IMR-90 (cell line): ENCODE results near the gene STAU1. TPM values are rescaled to one million over a fixed set of nuclear protein-coding genes. Genes with fewer than 3 reads are reported as not detected.

Experiments used
- ATAC-seq: fragments of 200-7000 bp; cut with Tn5 transposase; 2 replicates; pipeline ENCODE4 v1.9.1; 2020; ENCODE audit warnings: low read depth, mild to moderate bottlenecking, moderate library complexity
- BruUV-seq: library from RNA; stranded (reverse); fragments of 400-500 nt; replicated peaks from 2 replicates; lab custom pipeline; 2021; lab: Mats Ljungman, UMichigan
- CTCF ChIA-PET: fragments of 300-600 bp; formaldehyde crosslinking; extraction: SDS; loops from one replicate; lab custom pipeline; 2021; ENCODE audit warnings: antibody characterized with exemption; lab: Yijun Ruan, JAX
- POLR2A ChIA-PET: fragments of 300-600 bp; sonication (Branson Sonifier 250); formaldehyde crosslinking; loops from one replicate; lab custom pipeline; 2022; ENCODE audit warnings: antibody characterized with exemption; ENCODE audit not compliant: unreplicated experiment; lab: Charles Lee
- DNase-seq: peaks from one replicate; pipeline ENCODE4 v3.0.0; 2013
- H2AFZ ChIP-seq: replicated peaks from 2 replicates; pipeline ENCODE3; 2013; ENCODE audit warnings: low read length, mild to moderate bottlenecking; ENCODE audit not compliant: poor library complexity
- H2AK5ac ChIP-seq: 2 replicates; pipeline ENCODE4 v1.6.1; 2013; ENCODE audit warnings: low read depth, low read length, inconsistent platforms
- H2AK9ac ChIP-seq: replicated peaks from 2 replicates; pipeline ENCODE3; 2013; ENCODE audit warnings: mild to moderate bottlenecking, low read depth, low read length, moderate library complexity; ENCODE audit not compliant: poor library complexity
- H2BK120ac ChIP-seq: 2 replicates; pipeline ENCODE4 v1.6.1; 2013; ENCODE audit warnings: low read depth, low read length, inconsistent platforms
- H2BK15ac ChIP-seq: 3 replicates; pipeline ENCODE4 v1.6.1; 2013; ENCODE audit warnings: low read depth, low read length, inconsistent platforms
- H2BK20ac ChIP-seq: 2 replicates; pipeline ENCODE4 v1.6.1; 2013; ENCODE audit warnings: low read depth, mild to moderate bottlenecking, inconsistent platforms, low read length, moderate library complexity
- H2BK5ac ChIP-seq: 2 replicates; pipeline ENCODE4 v1.6.1; 2013; ENCODE audit warnings: mild to moderate bottlenecking, low read depth, low read length, inconsistent platforms; ENCODE audit not compliant: poor library complexity, severe bottlenecking
- H3K14ac ChIP-seq: replicated peaks from 2 replicates; pipeline ENCODE4 v1.6.1; 2013; ENCODE audit warnings: low read depth, low read length, inconsistent platforms
- H3K18ac ChIP-seq: 2 replicates; pipeline ENCODE4 v1.6.1; 2013; ENCODE audit warnings: low read depth, low read length, control low read depth
- H3K23ac ChIP-seq: 2 replicates; pipeline ENCODE4 v1.6.1; 2013; ENCODE audit warnings: low read depth, low read length, inconsistent platforms
- H3K27ac ChIP-seq: 2 replicates; pipeline ENCODE4 v1.5.1; 2013; ENCODE audit warnings: mild to moderate bottlenecking, control low read depth, low read length; ENCODE audit not compliant: insufficient read depth
- H3K27me3 ChIP-seq: 2 replicates; pipeline ENCODE4 v1.6.1; 2013; ENCODE audit warnings: low read length; ENCODE audit not compliant: control insufficient read depth, insufficient read depth
- H3K36me3 ChIP-seq: 2 replicates; pipeline ENCODE4 v1.6.1; 2013; ENCODE audit warnings: low read length, mixed read lengths; ENCODE audit not compliant: control insufficient read depth, insufficient read depth
- H3K4ac ChIP-seq: 2 replicates; pipeline ENCODE4 v1.6.1; 2013; ENCODE audit warnings: low read depth, low read length, inconsistent platforms
- H3K4me1 ChIP-seq: 2 replicates; pipeline ENCODE4 v1.6.1; 2013; ENCODE audit warnings: low read length, mixed read lengths; ENCODE audit not compliant: control insufficient read depth, insufficient read depth
- H3K4me2 ChIP-seq: 2 replicates; pipeline ENCODE4 v1.6.1; 2013; ENCODE audit warnings: low read depth, mild to moderate bottlenecking, control low read depth, low read length, moderate library complexity
- H3K4me3 ChIP-seq: 2 replicates; pipeline ENCODE4 v1.5.1; 2013; ENCODE audit warnings: low read depth, mild to moderate bottlenecking, control low read depth, low read length, moderate library complexity; ENCODE audit not compliant: insufficient read depth
- H3K56ac ChIP-seq: 2 replicates; pipeline ENCODE4 v1.6.1; 2013; ENCODE audit warnings: low read length, inconsistent platforms; ENCODE audit not compliant: insufficient read depth; ENCODE audit errors: extremely low read depth
- H3K79me1 ChIP-seq, 2 experiments: 2 replicates each; pipeline ENCODE4 v1.6.1; 2013; ENCODE audit warnings: low read length in 2 of 2, inconsistent platforms in 1 of 2, low read depth in 1 of 2
- H3K9ac ChIP-seq: 2 replicates; pipeline ENCODE4 v1.6.1; 2013; ENCODE audit warnings: low read depth, low read length, control low read depth
- H3K9me1 ChIP-seq: 2 replicates; pipeline ENCODE4 v1.6.1; 2013; ENCODE audit warnings: low read length, inconsistent platforms; ENCODE audit not compliant: insufficient read depth
- H3K9me3 ChIP-seq: 2 replicates; pipeline ENCODE4 v1.6.1; 2013; ENCODE audit warnings: low read length; ENCODE audit not compliant: control insufficient read depth, insufficient read depth
- H4K20me1 ChIP-seq: 2 replicates; pipeline ENCODE4 v1.6.1; 2013; ENCODE audit warnings: low read length, inconsistent platforms; ENCODE audit not compliant: insufficient read depth
- H4K5ac ChIP-seq: 2 replicates; pipeline ENCODE4 v1.6.1; 2013; ENCODE audit warnings: mild to moderate bottlenecking, low read depth, low read length, control low read depth
- H4K8ac ChIP-seq, 2 experiments: 2 replicates each; pipeline ENCODE4 v1.6.1; 2013; ENCODE audit warnings: low read depth in 2 of 2, low read length in 2 of 2, control low read depth in 1 of 2, inconsistent platforms in 1 of 2
- H4K91ac ChIP-seq: 2 replicates; pipeline ENCODE4 v1.6.1; 2013; ENCODE audit warnings: low read depth, low read length, inconsistent platforms; ENCODE audit not compliant: insufficient read depth
- FOS ChIP-seq: fragments of 150-350 bp; IDR thresholded peaks from 2 replicates; pipeline ENCODE4 v1.6.1; 2016; ENCODE audit warnings: low read depth, low read length
- MAFK ChIP-seq: IDR thresholded peaks from 2 replicates; pipeline ENCODE4 v1.6.1; 2012; ENCODE audit warnings: low read depth, low read length, improper control_type of control experiment
- MXI1 ChIP-seq: IDR thresholded peaks from 2 replicates; pipeline ENCODE4 v1.6.1; 2012; ENCODE audit warnings: low read depth, mild to moderate bottlenecking, low read length, moderate library complexity, borderline replicate concordance
- NFE2L2 ChIP-seq: fragments of 150-350 bp; IDR thresholded peaks from 2 replicates; pipeline ENCODE4 v1.6.1; 2016; ENCODE audit warnings: low read depth, mild to moderate bottlenecking, low read length
- POLR2A ChIP-seq: IDR thresholded peaks from 2 replicates; pipeline ENCODE4 v1.6.1; 2012; ENCODE audit warnings: mild to moderate bottlenecking, low read depth, low read length
- SMC3 ChIP-seq: fragments of 150-350 bp; IDR thresholded peaks from 2 replicates; pipeline ENCODE4 v1.6.1; 2016; ENCODE audit warnings: low read depth, mild to moderate bottlenecking, antibody characterized with exemption, low read length, moderate library complexity
- WGBS, 2 experiments: methylation state at CpG; one replicate each; pipeline versions ENCODE4 v1.1.5 to v1.1.7; 2013; ENCODE audit warnings: missing lambda C conversion rate in 2 of 2; ENCODE audit not compliant: insufficient read length in 1 of 2; ENCODE audit errors: extremely low coverage in 2 of 2; 5-methylcytosine and 5-hydroxymethylcytosine counted together
- dilution Hi-C: fragments of 300-500 bp; cut with HindIII; formaldehyde crosslinking; loops from one replicate; pipeline ENCODE4 v1.14.3; 2018; ENCODE audit warnings: low sequenced_read_pairs; ENCODE audit not compliant: unreplicated experiment
- in situ Hi-C: fragments of 300-500 bp; cut with MboI; formaldehyde crosslinking; loops from 3 replicates; pipeline ENCODE4 v1.14.3; 2019; ENCODE audit warnings: low sequenced_read_pairs, inconsistent platforms, mixed read lengths
- intact Hi-C: fragments of 100-400 bp; cut with micrococcal nuclease; formaldehyde crosslinking; loops from 2 replicates; pipeline ENCODE4 v1.10.0; 2022
- polyA plus RNA-seq, 3 experiments: library from polyadenylated mRNA; depleted of rRNA; stranded (reverse); fragments of >200 nt; gene quantifications; 2 replicates each; pipeline ENCODE4 v1.2.3, GENCODE V29; 2012; ENCODE audit warnings: low replicate concordance in 1 of 3
- total RNA-seq: library from RNA; depleted of rRNA; stranded (reverse); fragments of >200 nt; gene quantifications from 2 replicates; pipeline ENCODE4 v1.2.3, GENCODE V29; 2012
- TF ChIP-seq, protein P1 (sequence below): fragments of 150-350 bp; IDR thresholded peaks from 2 replicates; pipeline ENCODE4 v1.6.1; 2016; ENCODE audit warnings: low read depth, mild to moderate bottlenecking, low read length, moderate library complexity, borderline replicate concordance
- TF ChIP-seq, protein P2 (sequence below): conservative IDR thresholded peaks from 2 replicates; pipeline ENCODE4 v1.5.1; 2012; ENCODE audit warnings: mild to moderate bottlenecking, low read depth, low read length, improper control_type of control experiment

The STAU1 gene
- total and polyA plus RNA-seq, 2 of the 4 experiments (the other 2 are of a cell fraction), result 35.3 to 50.3 TPM

DNA sequence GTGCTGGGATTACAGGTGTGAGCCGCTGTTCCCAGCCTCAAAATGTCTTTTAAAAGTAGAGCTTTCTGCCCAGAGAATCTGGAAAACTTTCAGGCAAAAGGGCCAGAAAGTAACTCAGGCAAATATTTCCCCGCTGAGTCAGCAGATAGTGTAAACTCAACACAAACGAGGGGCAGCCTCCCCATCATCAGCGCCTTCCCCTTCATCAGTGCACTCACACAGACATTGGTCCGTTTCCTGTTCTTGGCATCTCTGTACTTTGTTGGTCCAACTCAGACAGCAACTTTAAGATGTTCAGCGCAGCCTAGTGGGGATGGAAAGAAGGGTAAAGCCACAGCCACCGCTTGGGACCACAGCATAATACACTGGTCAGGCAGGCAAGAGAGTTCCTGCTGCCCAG lies 72.6 kb downstream of the STAU1 start:
- TF ChIP-seq SMC3 (no peak), MXI1 (no peak), POLR2A (no peak), FOS (no peak), MAFK (peak; percentile 99), NFE2L2 (no peak)
- TF ChIP-seq, protein P1, sequence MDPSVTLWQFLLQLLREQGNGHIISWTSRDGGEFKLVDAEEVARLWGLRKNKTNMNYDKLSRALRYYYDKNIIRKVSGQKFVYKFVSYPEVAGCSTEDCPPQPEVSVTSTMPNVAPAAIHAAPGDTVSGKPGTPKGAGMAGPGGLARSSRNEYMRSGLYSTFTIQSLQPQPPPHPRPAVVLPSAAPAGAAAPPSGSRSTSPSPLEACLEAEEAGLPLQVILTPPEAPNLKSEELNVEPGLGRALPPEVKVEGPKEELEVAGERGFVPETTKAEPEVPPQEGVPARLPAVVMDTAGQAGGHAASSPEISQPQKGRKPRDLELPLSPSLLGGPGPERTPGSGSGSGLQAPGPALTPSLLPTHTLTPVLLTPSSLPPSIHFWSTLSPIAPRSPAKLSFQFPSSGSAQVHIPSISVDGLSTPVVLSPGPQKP, result no peak
- TF ChIP-seq, protein P2, sequence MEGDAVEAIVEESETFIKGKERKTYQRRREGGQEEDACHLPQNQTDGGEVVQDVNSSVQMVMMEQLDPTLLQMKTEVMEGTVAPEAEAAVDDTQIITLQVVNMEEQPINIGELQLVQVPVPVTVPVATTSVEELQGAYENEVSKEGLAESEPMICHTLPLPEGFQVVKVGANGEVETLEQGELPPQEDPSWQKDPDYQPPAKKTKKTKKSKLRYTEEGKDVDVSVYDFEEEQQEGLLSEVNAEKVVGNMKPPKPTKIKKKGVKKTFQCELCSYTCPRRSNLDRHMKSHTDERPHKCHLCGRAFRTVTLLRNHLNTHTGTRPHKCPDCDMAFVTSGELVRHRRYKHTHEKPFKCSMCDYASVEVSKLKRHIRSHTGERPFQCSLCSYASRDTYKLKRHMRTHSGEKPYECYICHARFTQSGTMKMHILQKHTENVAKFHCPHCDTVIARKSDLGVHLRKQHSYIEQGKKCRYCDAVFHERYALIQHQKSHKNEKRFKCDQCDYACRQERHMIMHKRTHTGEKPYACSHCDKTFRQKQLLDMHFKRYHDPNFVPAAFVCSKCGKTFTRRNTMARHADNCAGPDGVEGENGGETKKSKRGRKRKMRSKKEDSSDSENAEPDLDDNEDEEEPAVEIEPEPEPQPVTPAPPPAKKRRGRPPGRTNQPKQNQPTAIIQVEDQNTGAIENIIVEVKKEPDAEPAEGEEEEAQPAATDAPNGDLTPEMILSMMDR, result 0 out of 2 replicates have a peak, but pooled peaks have one; percentile 25
- Histone ChIP-seq H3K23ac (0 out of 2 replicates have a peak overlapping the region, but pooled peaks have one; percentile 11), H4K20me1 (peaks cover 4% of the 10 kb centered on the region), H2BK120ac (no peak overlapping the region), H3K9me1 (peaks cover 13% of the 10 kb centered on the region), H2AFZ (peak overlapping the region; percentile 45), H3K4ac (no peak overlapping the region), H3K27ac (no peak overlapping the region), H2BK20ac (no peak overlapping the region), H3K27me3 (no peaks in the 10 kb centered on the region), H3K4me2 (no peak overlapping the region), H3K9ac (no peak overlapping the region), H4K91ac (no peak overlapping the region), H3K4me3 (no peak overlapping the region), H3K4me1 (peaks cover 2% of the 10 kb centered on the region), H3K36me3 (peaks cover 45% of the 10 kb centered on the region), H4K5ac (no peak overlapping the region), H2AK9ac (peak overlapping the region; percentile 88), H2BK5ac (no peak overlapping the region), H3K18ac (no peak overlapping the region), H2BK15ac (no peak overlapping the region), H2AK5ac (no peak overlapping the region), H3K14ac (0 out of 2 replicates have a peak overlapping the region, but pooled peaks have one; percentile 29), H3K79me1 (peaks cover 0 to 36% of the 10 kb centered on the region in 2 experiments; a peak in 3 of 4 replicates), H3K9me3 (no peaks in the 10 kb centered on the region), H4K8ac (no peak overlapping the region), H3K56ac (no peak overlapping the region)
- dilution Hi-C loops, result no loop called here
- intact Hi-C loops, result no loop called here
- peak; percentile 72 for DNase-seq
- WGBS, 2 experiments, result 83% methylated on average over 2 of the region's 7 CpGs; no CpG with 5 or more reads in 1 of the 2 experiments
- ChIA-PET CTCF (no interaction called here), POLR2A (interaction anchor here (0.5 kb wide), 1 partner anchor 11 kb away, joined by 3 read pairs; no protein-coding TSS in a partner anchor)
- peak; percentile 72 for ATAC-seq
- no TSS peak for BruUV-seq
- in situ Hi-C loops, result no loop called here
